Omental fat pad (tissue), 4 donors: ENCODE results near the gene PLXND1. TPM values are rescaled to one million over a fixed set of nuclear protein-coding genes. Genes with fewer than 3 reads are reported as not detected.
A peak's percentile ranks its signal among the peaks of the same experiment; 100 is the strongest.

Experiments
- ATAC-seq: fragments of 150-250 bp; one replicate; pipeline ENCODE4 v1.9.1; 2016; ENCODE audit warnings: mild to moderate bottlenecking, moderate library complexity; ENCODE audit not compliant: low FRiP score
- DNase-seq: peaks from one replicate; pipeline ENCODE4 v3.0.0-alpha.2; 2019; ENCODE audit warnings: low spot score
- CTCF ChIP-seq, 3 donors: fragments of 450-650 bp; IDR thresholded peaks; one replicate each; pipeline ENCODE4 v1.5.1; 2016 to 2017; ENCODE audit warnings: antibody characterized with exemption in 3 of 3, mild to moderate bottlenecking in 3 of 3, moderate library complexity in 2 of 3
- total RNA-seq, 4 donors: library from RNA; depleted of rRNA; stranded (reverse); fragments of >200 nt; gene quantifications; one replicate each; pipeline ENCODE4 v1.1.0, GENCODE V29; 2016

PLXND1 gene
- total RNA-seq, 4 donors from 2014 or later = 82.7 to 364 (median 170) TPM

- ATAC-seq = no peak
- DNase-seq = no peak
- no peak for TF ChIP-seq CTCF (IDR thresholded peaks at IDR 0.05)
These were observed 14.5 kb downstream of the PLXND1 start for GRCh38 chr3:129591932-129592331.

- ATAC-seq = no peak
- DNase-seq = no peak
- no peak for TF ChIP-seq CTCF (IDR thresholded peaks at IDR 0.05)
These were observed 16.3 kb downstream of the PLXND1 start for GRCh38 chr3:129590215-129590614.

GRCh38 chr3:129587566-129588210 is 18.8 kb downstream of the PLXND1 start:
- DNase-seq = no peak
- TF ChIP-seq CTCF (IDR thresholded peaks at IDR 0.05) = no peak
- no peak for ATAC-seq

GRCh38 chr3:129586746-129587430 is 19.6 kb downstream of the PLXND1 start:
- TF ChIP-seq CTCF (IDR thresholded peaks at IDR 0.05) = no peak
- DNase-seq (no peak), ATAC-seq (peak; percentile 74)

- DNase-seq = no peak
- TF ChIP-seq CTCF (IDR thresholded peaks at IDR 0.05) = no peak
- ATAC-seq = no peak
These were observed 20.4 kb downstream of the PLXND1 start for GRCh38 chr3:129585949-129586657.

GRCh38 chr3:129584631-129585030 is 21.8 kb downstream of the PLXND1 start:
- ATAC-seq = no peak
- DNase-seq = no peak

More at GRCh38 chr3:129584631-129585030, 21.8 kb downstream of the PLXND1 start:
- no peak for TF ChIP-seq CTCF (IDR thresholded peaks at IDR 0.05)
